HG02884 (cell line): ENCODE results near the gene STK24.

Source experiments
- ATAC-seq: cut with Tn5 transposase; IDR thresholded peaks from one replicate; pipeline ENCODE4 v1.9.1; 2021; ENCODE audit warnings: mild to moderate bottlenecking, moderate library complexity; ENCODE audit not compliant: unreplicated experiment

STK24 gene

GRCh38 chr13:98493042-98493712, 83.7 kb downstream of the STK24 start:
- ATAC-seq, result no peak

GRCh38 chr13:98492335-98493041, 84.4 kb downstream of the STK24 start:
- no peak for ATAC-seq

- ATAC-seq, result no peak
These were observed 86.0 kb downstream of the STK24 start for GRCh38 chr13:98490866-98491265.

GRCh38 chr13:98490195-98490836, 86.6 kb downstream of the STK24 start:
- no peak for ATAC-seq

DNA sequence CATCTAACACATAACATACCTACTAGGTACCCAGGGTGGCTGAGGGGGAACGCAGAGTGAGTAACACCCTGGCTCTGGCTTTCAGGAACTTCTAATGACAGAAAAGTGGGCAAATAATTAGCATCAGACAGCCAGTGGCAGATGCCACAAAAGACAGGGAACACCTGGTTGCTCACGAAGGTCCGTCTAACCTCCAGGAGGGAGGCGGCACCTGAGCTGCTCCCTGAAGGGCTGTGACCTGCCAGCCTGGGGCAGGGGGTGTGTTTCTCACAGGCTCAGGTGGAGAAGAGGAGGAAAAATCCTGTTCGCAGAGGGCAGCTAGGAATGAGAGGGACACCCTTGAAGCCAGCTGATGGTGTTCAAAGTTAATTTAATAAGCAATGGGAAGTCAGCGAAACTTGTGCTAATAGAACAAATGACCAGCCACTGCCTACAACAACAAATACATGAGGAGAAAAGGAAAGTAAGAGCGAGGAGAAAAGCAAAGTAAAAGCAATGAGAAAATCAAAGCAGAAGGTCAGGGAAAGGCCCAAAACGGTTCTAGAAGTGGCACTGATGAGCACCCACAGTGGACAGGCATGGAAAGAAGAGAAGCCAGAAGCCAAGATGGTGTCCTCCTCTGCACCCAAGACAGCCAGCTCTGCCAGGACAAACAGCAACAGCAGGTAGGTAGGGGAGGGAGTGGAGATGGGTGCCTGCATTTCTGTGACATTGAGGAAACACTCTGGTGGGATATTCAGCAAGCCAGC, 87.3 kb downstream of the STK24 start:
- ATAC-seq, result no peak

GRCh38 chr13:98488736-98489135, 88.2 kb downstream of the STK24 start:
- no peak for ATAC-seq

- no peak for ATAC-seq
These were observed 89.4 kb downstream of the STK24 start for GRCh38 chr13:98487522-98487921.

GRCh38 chr13:98487016-98487415, 89.9 kb downstream of the STK24 start:
- ATAC-seq, result no peak

- no peak for ATAC-seq
These were observed 90.5 kb downstream of the STK24 start for GRCh38 chr13:98486412-98486811.

DNA sequence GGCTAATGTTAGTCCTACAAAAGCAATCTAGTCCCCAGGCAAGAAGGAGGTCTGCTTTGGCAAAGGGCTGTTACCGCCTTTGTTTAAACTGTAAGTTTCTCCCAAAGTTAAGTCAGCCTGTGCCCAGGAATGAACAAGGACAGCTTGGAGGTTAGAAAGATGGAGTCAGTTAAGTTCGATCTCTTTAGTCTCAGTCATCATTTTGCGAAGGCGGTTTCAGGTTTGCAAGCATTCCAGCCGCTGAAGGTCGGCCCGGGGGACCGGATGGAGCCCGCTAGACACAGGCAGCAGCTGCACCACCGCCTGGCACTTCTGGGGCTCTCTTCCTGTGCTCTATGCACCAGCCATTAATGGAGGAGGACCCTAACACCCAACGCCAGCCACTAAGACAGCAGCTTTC, 91.3 kb downstream of the STK24 start:
- no peak for ATAC-seq

DNA sequence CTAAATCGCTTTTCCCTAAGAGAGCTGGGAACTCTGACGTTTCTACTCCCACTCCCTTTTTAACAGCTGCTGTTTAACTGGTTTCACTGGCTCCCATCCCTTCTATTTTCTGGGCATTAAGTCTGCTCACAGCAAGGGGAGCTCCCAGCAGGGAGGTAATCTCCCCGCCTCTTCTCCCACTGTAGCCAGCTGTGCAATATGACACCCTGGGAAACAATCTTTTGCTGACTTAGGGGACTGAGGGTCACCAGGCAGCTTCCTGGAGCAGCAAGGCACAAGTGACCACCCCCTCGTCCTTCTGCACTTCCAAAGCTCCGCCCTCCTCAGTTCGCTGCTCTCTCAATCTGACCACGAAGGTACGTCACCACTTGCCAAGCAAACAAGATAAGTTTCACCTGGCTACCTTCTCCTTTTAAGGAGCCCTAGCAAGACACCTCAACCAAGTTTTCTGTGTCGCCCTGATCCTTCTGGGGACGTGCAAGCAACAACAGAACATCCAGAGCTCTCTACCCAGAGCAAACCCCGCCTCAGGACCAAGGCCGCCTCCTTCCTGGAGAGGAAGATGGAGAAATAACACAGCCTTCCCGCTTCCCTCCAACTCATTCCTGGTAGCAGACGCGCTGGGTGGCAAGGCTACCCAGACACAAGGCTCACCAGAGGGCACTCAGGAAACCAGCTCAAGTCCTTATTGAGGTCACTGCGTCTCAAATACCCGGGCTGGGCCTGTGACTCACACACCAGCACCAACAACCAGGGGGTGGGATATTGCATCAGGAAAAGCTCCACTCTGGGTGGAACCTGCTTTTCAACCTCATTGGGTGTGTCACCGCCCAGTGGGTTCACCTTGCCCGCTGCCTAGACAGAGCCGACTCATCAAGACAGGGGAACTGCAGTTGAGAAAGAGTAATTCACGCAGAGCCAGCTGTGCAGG, 92.4 kb downstream of the STK24 start:
- ATAC-seq, result no peak

- no peak for ATAC-seq
These were observed 93.2 kb downstream of the STK24 start for GRCh38 chr13:98483601-98484288.

DNA sequence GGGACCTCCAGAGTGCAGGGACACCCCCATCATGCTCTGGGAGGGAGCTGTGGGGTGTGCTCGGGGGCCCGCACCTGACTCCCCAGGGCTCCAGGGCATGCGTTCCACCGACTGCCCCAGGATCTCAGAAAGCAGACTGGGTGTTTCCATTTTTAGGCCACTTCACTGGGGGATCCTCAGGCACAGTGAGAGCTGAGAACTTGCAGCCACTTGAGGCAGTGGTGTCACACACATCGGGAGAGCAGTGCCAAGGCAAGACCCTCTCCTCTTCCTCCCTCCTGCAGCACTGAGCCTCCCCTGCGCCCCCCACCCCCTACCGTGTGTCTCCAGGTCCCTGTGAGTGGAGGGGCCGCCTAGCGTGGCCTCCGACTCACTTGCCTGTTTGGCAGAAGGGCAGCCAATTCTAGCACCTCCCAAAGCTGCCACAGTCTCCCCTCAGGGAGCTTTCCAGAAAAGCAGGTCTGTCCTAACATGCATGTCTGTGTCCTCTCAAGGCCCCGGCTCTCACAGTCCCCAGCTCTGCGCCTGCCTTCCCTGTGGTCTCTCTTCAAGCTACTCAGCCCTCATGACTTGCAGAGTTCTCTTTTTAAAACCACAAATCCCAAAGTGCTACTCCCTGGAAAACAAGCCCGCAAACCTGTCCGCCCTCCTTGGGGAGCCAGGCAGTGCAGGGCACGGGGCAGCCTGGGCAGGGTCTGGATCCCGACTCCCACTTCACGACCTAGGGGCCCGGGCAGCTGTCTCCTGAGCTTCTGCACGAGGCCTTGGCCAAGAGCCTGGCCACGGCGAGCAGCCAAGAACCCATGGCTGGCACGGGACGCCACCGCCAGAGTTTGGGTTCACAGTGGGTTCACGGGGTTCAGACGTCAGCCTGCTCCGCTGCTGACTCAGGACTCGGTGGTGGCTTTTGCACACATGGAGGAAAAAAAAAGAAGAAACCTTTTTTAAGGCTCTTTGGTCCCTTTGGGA, 94.1 kb downstream of the STK24 start:
- ATAC-seq, result no peak

DNA sequence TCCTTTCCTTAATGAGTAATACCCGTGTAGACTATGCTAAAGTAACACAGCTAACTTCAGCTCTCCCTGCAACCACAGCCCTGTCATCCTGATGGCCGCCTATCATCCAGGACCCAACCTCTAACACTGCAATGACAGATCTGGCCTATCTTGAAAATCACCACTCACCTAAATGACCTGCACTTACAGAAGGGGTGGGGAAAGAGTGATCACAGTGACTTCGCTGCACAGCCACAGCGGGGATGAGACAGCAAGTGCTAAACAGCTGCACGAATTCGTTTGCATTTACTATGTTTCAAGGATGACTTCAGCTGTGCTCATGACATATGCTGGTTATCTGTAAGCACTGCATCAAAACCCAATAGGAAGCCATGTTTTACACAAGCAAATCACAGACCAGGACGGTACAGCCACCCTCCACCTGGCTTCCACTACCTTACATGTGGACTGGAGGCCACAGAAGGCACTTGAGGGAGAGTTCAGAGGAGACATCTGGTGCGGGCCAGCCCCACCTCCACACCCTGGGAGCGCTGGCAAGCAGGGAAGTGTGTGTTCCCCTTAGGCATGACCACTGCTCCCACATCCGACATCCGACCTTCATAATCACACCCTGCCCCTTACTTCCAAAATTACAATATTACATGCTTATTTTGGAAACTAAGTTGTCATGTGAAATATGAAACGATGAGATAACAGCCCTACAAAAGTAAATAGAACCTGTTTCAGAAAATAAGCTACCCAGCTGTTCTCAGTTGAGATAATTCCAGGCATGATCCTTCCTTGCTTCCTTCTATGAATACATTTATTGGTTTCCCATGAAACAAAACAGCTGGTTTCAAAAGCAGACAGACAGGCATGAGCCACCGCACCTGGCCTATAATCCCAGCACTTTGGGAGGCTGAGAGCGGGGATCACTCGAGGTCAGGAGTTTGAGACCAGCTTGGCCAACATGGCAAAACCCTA, 95.7 kb downstream of the STK24 start:
- ATAC-seq, result no peak

- no peak for ATAC-seq
These were observed 97.4 kb downstream of the STK24 start for GRCh38 chr13:98479496-98480003.

GRCh38 chr13:98478189-98479129, 98.4 kb downstream of the STK24 start:
- peak; percentile 33 for ATAC-seq
